ENCODE measurements around the gene OR2H1.
"Not testable (repeated sequence)": the region's sequence is repeated elsewhere in the genome, so short reads cannot be mapped to it uniquely, and the experiment has no call there.

OR2H1 gene

GRCh38 chr6:29456971-29457370 is at the start of gene OR2H1, which contains the start of gene OR11A1:
TSS of gene OR2H1 (plus strand) at chr6:29457155. CDS start at chr6:29461770, 4,615 bp downstream.
TSS of gene OR11A1 (minus strand) at chr6:29457071. CDS start at chr6:29427641, 29,430 bp downstream.
- Mint-ChIP-seq H3K9me3 (no peaks in the 10 kb centered on the region), H3K4me3 (no peak within 1 kb of the TSS), H3K27me3 (peaks cover 23% of the 10 kb centered on the region), H3K27ac (no peak within 1 kb of the TSS), H3K4me1 (ENCODE audit: low read depth) (no peaks in the 10 kb centered on the region), H3K36me3 (ENCODE audit: low read depth) (no peaks in the 10 kb centered on the region)

- H3K4me3 Mint-ChIP-seq: no peak within 1 kb of the TSS
- peaks cover 36% of the 10 kb centered on the region for H3K27me3 Mint-ChIP-seq
These were observed 42.4 kb upstream of the OR2H1 start, which contains the start of gene OR12D1 for GRCh38 chr6:29414588-29414987. TSS of gene OR12D1 (plus strand) at chr6:29414928.

GRCh38 chr6:29419516-29419915 is 37.4 kb upstream of the OR2H1 start:
- H3K36me3 Mint-ChIP-seq (ENCODE audit: low read depth): no peaks in the 10 kb centered on the region
- no peak overlapping the region for H3K27ac Mint-ChIP-seq
- H3K4me3 Mint-ChIP-seq: no peak overlapping the region

More at GRCh38 chr6:29414588-29414987, 42.4 kb upstream of the OR2H1 start, which contains the start of gene OR12D1:
- no peak within 1 kb of the TSS for H3K27ac Mint-ChIP-seq
- peaks cover 17% of the 10 kb centered on the region for H3K9me3 Mint-ChIP-seq
- no peaks in the 10 kb centered on the region for H3K4me1 Mint-ChIP-seq (ENCODE audit: low read depth)
- H3K36me3 Mint-ChIP-seq (ENCODE audit: low read depth): no peaks in the 10 kb centered on the region

GRCh38 chr6:29424168-29424567 is 32.8 kb upstream of the OR2H1 start:
- Mint-ChIP-seq H3K9me3 (peaks cover 4% of the 10 kb centered on the region), H3K36me3 (ENCODE audit: low read depth) (no peaks in the 10 kb centered on the region), H3K27me3 (peaks cover 62% of the 10 kb centered on the region), H3K4me3 (no peak overlapping the region), H3K27ac (no peak overlapping the region), H3K4me1 (ENCODE audit: low read depth) (no peaks in the 10 kb centered on the region)

More at GRCh38 chr6:29419516-29419915, 37.4 kb upstream of the OR2H1 start:
- H3K27me3 Mint-ChIP-seq: peaks cover 48% of the 10 kb centered on the region
- no peaks in the 10 kb centered on the region for H3K4me1 Mint-ChIP-seq (ENCODE audit: low read depth)
- H3K9me3 Mint-ChIP-seq: peaks cover 4% of the 10 kb centered on the region

DNA sequence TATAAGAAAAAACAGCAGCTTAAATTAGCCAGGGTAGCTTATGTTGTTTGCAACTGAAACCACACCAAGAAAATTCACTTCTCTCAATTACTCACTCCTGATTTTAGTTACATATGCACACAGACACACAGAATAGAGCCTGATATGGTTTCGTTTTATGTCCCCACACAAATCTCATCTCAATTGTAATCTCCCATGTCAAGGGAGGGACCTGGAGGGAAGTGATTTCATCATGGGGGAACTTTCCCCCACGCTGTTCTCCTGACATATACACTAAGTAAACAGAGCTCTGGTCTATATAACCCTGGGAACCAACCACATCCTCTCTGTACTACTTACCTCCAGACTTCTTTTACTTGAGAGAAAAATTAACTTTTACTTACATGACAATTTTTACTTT is 32.4 kb upstream of the OR2H1 start:
- Mint-ChIP-seq H3K27ac (no peak overlapping the region), H3K4me3 (no peak overlapping the region), H3K36me3 (ENCODE audit: low read depth) (no peaks in the 10 kb centered on the region), H3K4me1 (ENCODE audit: low read depth) (no peaks in the 10 kb centered on the region), H3K9me3 (peaks cover 4% of the 10 kb centered on the region), H3K27me3 (peaks cover 65% of the 10 kb centered on the region)

DNA sequence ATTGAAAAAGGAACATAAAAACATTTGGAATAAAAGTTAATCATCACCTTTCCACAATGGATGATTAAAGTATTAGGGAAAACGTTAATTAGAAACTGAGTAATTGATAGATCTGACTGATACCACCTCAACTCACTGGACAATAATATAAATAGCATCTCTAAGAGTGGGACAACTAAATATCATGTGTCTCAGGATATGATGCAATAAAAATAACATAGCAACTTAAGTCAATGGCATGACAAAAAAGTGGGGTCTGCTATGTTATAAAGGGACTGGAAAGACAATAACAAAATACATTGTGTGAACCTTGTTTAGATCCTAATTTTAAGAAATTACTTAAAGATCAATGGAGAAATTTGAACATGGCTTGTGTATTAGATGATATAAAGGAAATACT is 31.9 kb upstream of the OR2H1 start:
- H3K9me3 Mint-ChIP-seq: peaks cover 4% of the 10 kb centered on the region
- H3K27ac Mint-ChIP-seq: no peak overlapping the region
- peaks cover 61% of the 10 kb centered on the region for H3K27me3 Mint-ChIP-seq
- H3K4me1 Mint-ChIP-seq (ENCODE audit: low read depth): no peaks in the 10 kb centered on the region
- H3K4me3 Mint-ChIP-seq: no peak overlapping the region
- H3K36me3 Mint-ChIP-seq (ENCODE audit: low read depth): no peaks in the 10 kb centered on the region

DNA sequence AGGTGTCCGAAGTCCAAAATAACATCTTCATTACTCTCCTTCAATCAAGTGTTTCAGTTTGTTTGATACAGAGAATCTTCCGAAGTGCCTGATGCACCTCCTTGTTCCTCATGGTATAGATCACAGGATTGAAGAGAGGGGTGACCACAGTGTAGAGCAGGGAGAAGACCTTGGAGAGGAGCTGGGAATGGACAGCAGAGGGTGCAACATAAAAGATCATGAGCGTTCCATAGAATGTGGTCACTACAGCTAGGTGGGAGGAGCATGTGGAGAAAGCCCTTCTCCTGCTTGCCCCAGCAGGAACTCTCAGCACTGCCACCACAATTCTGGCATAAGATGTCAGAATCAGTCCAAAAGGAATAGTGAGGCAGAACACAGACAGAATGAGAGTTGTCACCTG is 30.3 kb upstream of the OR2H1 start:
- H3K36me3 Mint-ChIP-seq (ENCODE audit: low read depth): no peaks in the 10 kb centered on the region
- no peaks in the 10 kb centered on the region for H3K4me1 Mint-ChIP-seq (ENCODE audit: low read depth)
- peaks cover 57% of the 10 kb centered on the region for H3K27me3 Mint-ChIP-seq
- H3K27ac Mint-ChIP-seq: no peak overlapping the region
- H3K9me3 Mint-ChIP-seq: no peaks in the 10 kb centered on the region
- H3K4me3 Mint-ChIP-seq: no peak overlapping the region

DNA sequence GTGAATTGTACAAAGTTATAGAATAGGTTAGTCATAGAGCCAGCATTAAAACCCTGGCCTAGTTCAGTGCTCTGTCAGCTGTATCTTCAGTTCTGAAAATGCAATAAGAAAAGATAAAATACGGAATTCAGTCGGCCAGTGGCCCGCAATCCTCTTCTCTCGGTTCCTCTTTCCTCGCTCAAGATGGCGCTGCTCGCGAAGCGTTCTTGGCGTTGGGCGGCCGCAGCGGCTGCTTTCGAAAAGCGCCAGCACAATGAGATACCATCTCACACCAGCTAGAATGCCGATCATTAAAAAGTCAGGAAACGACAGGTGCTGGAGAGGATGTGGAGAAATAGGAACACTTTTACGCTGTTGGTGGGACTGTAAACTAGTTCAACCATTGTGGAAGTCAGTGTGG is 20.2 kb upstream of the OR2H1 start:
- H3K27ac Mint-ChIP-seq; H3K4me1 Mint-ChIP-seq (ENCODE audit: low read depth); H3K36me3 Mint-ChIP-seq (ENCODE audit: low read depth); H3K9me3 Mint-ChIP-seq; H3K4me3 Mint-ChIP-seq: not testable (repeated sequence)
- peaks cover 41% of the 10 kb centered on the region for H3K27me3 Mint-ChIP-seq

GRCh38 chr6:29439006-29439405 is 17.9 kb upstream of the OR2H1 start, which contains the start of gene OR10C1:
TSS of gene OR10C1 (plus strand) at chr6:29439306. CDS start at chr6:29440016, 710 bp downstream.
- no peak within 1 kb of the TSS for H3K4me3 Mint-ChIP-seq
- no peak within 1 kb of the TSS for H3K27ac Mint-ChIP-seq
- peaks cover 38% of the 10 kb centered on the region for H3K27me3 Mint-ChIP-seq
- H3K36me3 Mint-ChIP-seq (ENCODE audit: low read depth): no peaks in the 10 kb centered on the region
- no peaks in the 10 kb centered on the region for H3K4me1 Mint-ChIP-seq (ENCODE audit: low read depth)
- no peaks in the 10 kb centered on the region for H3K9me3 Mint-ChIP-seq

DNA sequence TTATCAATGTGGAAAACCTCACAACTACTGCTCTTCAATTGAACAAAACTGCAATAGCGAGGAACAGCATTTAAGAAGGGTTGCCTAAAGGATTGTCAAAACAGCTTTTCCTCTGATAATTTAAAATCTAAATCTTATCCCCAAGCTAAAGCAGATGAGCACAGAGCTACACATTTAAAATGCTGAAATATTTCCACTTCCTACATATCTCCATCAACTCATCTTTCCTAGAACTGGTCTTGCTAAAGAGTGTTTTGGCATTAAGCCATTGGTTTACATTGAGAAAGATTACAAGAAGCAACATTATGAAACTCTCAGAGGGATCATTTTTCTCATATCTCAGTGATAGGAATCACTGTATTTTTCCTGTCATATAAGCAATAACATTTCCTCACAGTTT is 14.2 kb upstream of the OR2H1 start:
- no peak overlapping the region for H3K27ac Mint-ChIP-seq
- peaks cover 48% of the 10 kb centered on the region for H3K27me3 Mint-ChIP-seq
- no peaks in the 10 kb centered on the region for H3K36me3 Mint-ChIP-seq (ENCODE audit: low read depth)
- H3K4me1 Mint-ChIP-seq (ENCODE audit: low read depth): no peaks in the 10 kb centered on the region
- no peak overlapping the region for H3K4me3 Mint-ChIP-seq
- peaks cover 4% of the 10 kb centered on the region for H3K9me3 Mint-ChIP-seq

- H3K4me3 Mint-ChIP-seq; H3K27ac Mint-ChIP-seq; H3K9me3 Mint-ChIP-seq; H3K36me3 Mint-ChIP-seq (ENCODE audit: low read depth); H3K4me1 Mint-ChIP-seq (ENCODE audit: low read depth): not testable (repeated sequence)
- H3K27me3 Mint-ChIP-seq: peaks cover 54% of the 10 kb centered on the region
These were observed 12.9 kb upstream of the OR2H1 start for GRCh38 chr6:29444031-29444430.

- H3K27me3 Mint-ChIP-seq: peaks cover 64% of the 10 kb centered on the region
- H3K4me3 Mint-ChIP-seq: no peak overlapping the region
These were observed 9.3 kb upstream of the OR2H1 start for GRCh38 chr6:29447670-29448069.

DNA sequence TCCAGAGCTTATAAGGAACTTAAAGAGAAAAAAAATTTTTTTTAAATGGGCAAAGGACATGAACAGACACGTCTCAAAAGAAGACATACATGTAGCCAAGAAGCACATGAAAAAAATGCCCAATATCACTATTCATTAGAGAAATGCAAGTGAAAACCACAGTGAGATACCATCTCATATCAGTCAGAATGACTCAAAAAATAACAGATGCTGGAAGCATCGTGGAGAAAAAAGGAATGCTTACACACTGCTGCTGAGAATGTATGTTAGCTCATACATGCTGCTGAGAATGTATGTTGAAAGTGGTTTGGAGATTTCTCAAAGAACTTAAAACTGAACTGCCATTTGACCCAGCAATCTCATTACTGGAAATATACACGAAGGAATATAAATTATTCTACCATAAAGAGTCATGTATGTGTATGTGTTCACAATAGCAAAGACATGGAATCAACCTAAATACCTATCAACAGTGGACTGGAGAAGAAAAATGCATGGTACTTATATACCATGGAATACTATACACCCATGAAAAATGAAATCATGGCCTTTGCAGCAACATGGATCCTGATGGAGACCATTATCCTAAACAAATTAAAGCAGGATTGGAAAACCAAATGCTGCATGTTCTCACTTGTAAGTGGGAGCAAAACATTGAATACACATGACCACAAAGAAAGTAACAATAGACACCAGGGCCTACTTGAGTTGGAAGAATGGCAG is 5.3 kb upstream of the OR2H1 start:
- Mint-ChIP-seq H3K9me3 (peaks cover 8% of the 10 kb centered on the region), H3K27ac (no peak overlapping the region), H3K4me3 (no peak overlapping the region), H3K4me1 (ENCODE audit: low read depth) (no peaks in the 10 kb centered on the region), H3K36me3 (ENCODE audit: low read depth) (no peaks in the 10 kb centered on the region), H3K27me3 (peaks cover 48% of the 10 kb centered on the region)

More at GRCh38 chr6:29447670-29448069, 9.3 kb upstream of the OR2H1 start:
- Mint-ChIP-seq H3K9me3 (peaks cover 12% of the 10 kb centered on the region), H3K27ac (no peak overlapping the region), H3K4me1 (ENCODE audit: low read depth) (no peaks in the 10 kb centered on the region), H3K36me3 (ENCODE audit: low read depth) (no peaks in the 10 kb centered on the region)

DNA sequence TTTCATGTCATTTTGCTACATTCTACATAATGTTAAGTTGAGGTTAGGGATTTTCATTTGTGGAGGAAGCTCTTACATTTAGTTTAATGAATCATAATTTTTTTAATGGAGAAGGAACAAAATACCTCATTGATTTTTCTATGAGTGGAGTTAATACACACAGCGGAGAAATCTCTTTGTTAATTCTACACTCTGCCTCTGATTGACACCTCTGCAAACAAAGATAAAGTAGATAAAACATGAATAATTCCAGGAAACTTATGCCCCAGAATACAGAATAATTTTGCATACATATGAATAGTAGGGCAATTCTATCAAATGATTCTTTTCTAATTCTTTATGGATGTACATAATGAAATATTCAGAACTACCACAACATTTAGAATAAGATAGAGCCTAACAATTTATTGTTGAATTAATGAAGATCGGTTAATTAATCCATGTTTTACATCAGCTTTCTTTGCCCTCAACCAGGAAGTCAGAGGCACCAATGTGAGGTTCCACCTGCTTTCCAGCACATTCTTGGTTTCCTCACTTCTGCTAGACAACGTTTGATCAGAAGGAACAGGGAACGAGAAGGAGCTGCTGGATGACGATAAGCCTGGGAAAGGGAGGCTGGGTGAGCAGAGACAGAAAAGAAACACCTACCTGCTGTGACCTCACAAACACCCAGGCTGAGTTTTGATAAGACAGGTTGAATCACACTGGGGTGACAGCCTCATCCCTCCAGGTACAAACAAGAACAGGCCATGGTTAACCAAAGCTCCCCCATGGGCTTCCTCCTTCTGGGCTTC is 4.3 kb downstream of the OR2H1 start:
- no peaks in the 10 kb centered on the region for H3K36me3 Mint-ChIP-seq (ENCODE audit: low read depth)
- no peaks in the 10 kb centered on the region for H3K9me3 Mint-ChIP-seq
- H3K4me1 Mint-ChIP-seq (ENCODE audit: low read depth): no peaks in the 10 kb centered on the region
- peaks cover 30% of the 10 kb centered on the region for H3K27me3 Mint-ChIP-seq
- no peak overlapping the region for H3K27ac Mint-ChIP-seq
- H3K4me3 Mint-ChIP-seq: no peak overlapping the region

DNA sequence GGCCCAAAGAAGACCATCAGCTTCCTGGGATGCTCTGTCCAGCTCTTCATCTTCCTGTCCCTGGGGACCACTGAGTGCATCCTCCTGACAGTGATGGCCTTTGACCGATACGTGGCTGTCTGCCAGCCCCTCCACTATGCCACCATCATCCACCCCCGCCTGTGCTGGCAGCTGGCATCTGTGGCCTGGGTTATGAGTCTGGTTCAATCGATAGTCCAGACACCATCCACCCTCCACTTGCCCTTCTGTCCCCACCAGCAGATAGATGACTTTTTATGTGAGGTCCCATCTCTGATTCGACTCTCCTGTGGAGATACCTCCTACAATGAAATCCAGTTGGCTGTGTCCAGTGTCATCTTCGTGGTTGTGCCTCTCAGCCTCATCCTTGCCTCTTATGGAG is 5.1 kb downstream of the OR2H1 start:
- no peak overlapping the region for H3K4me3 Mint-ChIP-seq
- H3K9me3 Mint-ChIP-seq: no peaks in the 10 kb centered on the region
- H3K27me3 Mint-ChIP-seq: peaks cover 30% of the 10 kb centered on the region
- H3K4me1 Mint-ChIP-seq (ENCODE audit: low read depth): no peaks in the 10 kb centered on the region
- H3K27ac Mint-ChIP-seq: no peak overlapping the region
- H3K36me3 Mint-ChIP-seq (ENCODE audit: low read depth): no peaks in the 10 kb centered on the region
